Measurements from ENCODE around the gene PLD2.
"Not testable (repeated sequence)": the region's sequence is repeated elsewhere in the genome, so short reads cannot be mapped to it uniquely, and the experiment has no call there.

The PLD2 gene

GRCh38 chr17:4789951-4790704, 16.8 kb upstream of the PLD2 start:
- DNase-seq: peak; percentile 90

- no peak for DNase-seq
Measured at GRCh38 chr17:4790705-4791088, 16.3 kb upstream of the PLD2 start.

GRCh38 chr17:4795168-4795567, 11.8 kb upstream of the PLD2 start:
- no peak for DNase-seq

GRCh38 chr17:4796552-4796920, 10.4 kb upstream of the PLD2 start:
- DNase-seq: peak; percentile 54

- peak; percentile 90 for DNase-seq
Measured at GRCh38 chr17:4800462-4801196, 6.3 kb upstream of the PLD2 start.

- DNase-seq: no peak
Measured at GRCh38 chr17:4802228-4802627, 4.7 kb upstream of the PLD2 start, which contains the start of gene C17orf114. Gene C17orf114, minus strand, starts transcription at chr17:4802328.

GRCh38 chr17:4806456-4806776, 536 bp upstream of the PLD2 start:
- DNase-seq: peak; percentile 70

- DNase-seq: no peak
Measured at GRCh38 chr17:4807605-4808377, 839 bp downstream of the PLD2 start.

GRCh38 chr17:4808378-4808767, 1.4 kb downstream of the PLD2 start:
- no peak for DNase-seq

- no peak for DNase-seq
Measured at GRCh38 chr17:4810696-4811290, 3.8 kb downstream of the PLD2 start.

GRCh38 chr17:4811471-4811870, 4.5 kb downstream of the PLD2 start:
- DNase-seq: no peak

GRCh38 chr17:4812690-4813089, 5.7 kb downstream of the PLD2 start:
- no peak for DNase-seq

GRCh38 chr17:4815043-4815675, 8.2 kb downstream of the PLD2 start:
- peak; percentile 13 for DNase-seq

- no peak for DNase-seq
Measured at GRCh38 chr17:4816826-4817225, 9.9 kb downstream of the PLD2 start.

- DNase-seq: no peak
Measured at GRCh38 chr17:4818276-4818675, 11.3 kb downstream of the PLD2 start.

GRCh38 chr17:4822835-4823234, 15.9 kb downstream of the PLD2 start:
- DNase-seq: no peak

GRCh38 chr17:4823373-4824089, 16.6 kb downstream of the PLD2 start:
- DNase-seq: peak; percentile 74

GRCh38 chr17:4827399-4827798, 20.4 kb downstream of the PLD2 start:
- DNase-seq: no peak

GRCh38 chr17:4832829-4833177, 25.9 kb downstream of the PLD2 start:
- DNase-seq: not testable (repeated sequence)

- DNase-seq: peak; percentile 96
Measured at GRCh38 chr17:4833178-4833940, 26.4 kb downstream of the PLD2 start, which contains the start of gene MINK1. Gene MINK1, plus strand, starts transcription at chr17:4833340. Its CDS starts 244 bp downstream, at chr17:4833584.

- DNase-seq: peak; percentile 62
Measured at GRCh38 chr17:4833941-4834680, 27.2 kb downstream of the PLD2 start.
